AG04450 (cell line): ENCODE data around the gene NHS. TPM values are rescaled to one million over a fixed set of nuclear protein-coding genes. Genes with fewer than 3 reads are reported as not detected.

Experiments used
- CTCF ChIA-PET: fragments of 300-600, 350-600 bp; formaldehyde crosslinking; extraction: SDS; loops from one replicate; lab custom pipeline; 2022; ENCODE audit warnings: antibody characterized with exemption, inconsistent platforms; lab: Charles Lee
- POLR2A ChIA-PET: fragments of 350-600 bp; formaldehyde crosslinking; extraction: SDS; loops from one replicate; lab custom pipeline; 2021; ENCODE audit warnings: antibody characterized with exemption, inconsistent platforms; lab: Yijun Ruan, JAX
- DNase-seq: peaks from one replicate; pipeline ENCODE4 v3.0.0-alpha.2; 2011; ENCODE audit warnings: low read depth, low spot score
- H3K27ac ChIP-seq: one replicate; pipeline ENCODE4 v1.5.1; 2012; ENCODE audit warnings: low read depth, low read length, control low read depth
- H3K27me3 ChIP-seq: one replicate; pipeline ENCODE4 v1.6.0; 2012; ENCODE audit warnings: low read length; ENCODE audit not compliant: control insufficient read depth, insufficient read depth
- H3K4me3 ChIP-seq: 2 replicates; pipeline ENCODE4 v1.5.1; 2011; ENCODE audit warnings: mild to moderate bottlenecking, low read depth, low read length, control low read depth
- H3K9me3 ChIP-seq: 2 replicates; pipeline ENCODE4 v1.5.1; 2012; ENCODE audit warnings: low read length; ENCODE audit not compliant: control insufficient read depth, insufficient read depth
- CTCF ChIP-seq: IDR thresholded peaks from 2 replicates; pipeline ENCODE4 v1.5.1; 2011; ENCODE audit warnings: low read depth, low read length, control low read depth, inconsistent platforms
- polyA plus RNA-seq: library from polyadenylated mRNA; depleted of rRNA; stranded (reverse); fragments of >200 nt; gene quantifications from 2 replicates; pipeline ENCODE4 v1.2.3, GENCODE V29; 2011

NHS gene
- polyA plus RNA-seq, 1 experiment, result 2.0 TPM

GRCh38 chrX:17767734-17768133, 392.7 kb downstream of the NHS start:
- POLR2A ChIA-PET, result no interaction called here
- DNase-seq, result no peak
- no peaks in the 10 kb centered on the region for H3K9me3 ChIP-seq
- TF ChIP-seq CTCF, result no peak
- no peak overlapping the region for H3K27ac ChIP-seq
- CTCF ChIA-PET, result no interaction called here
- H3K27me3 ChIP-seq, result no peaks in the 10 kb centered on the region
- H3K4me3 ChIP-seq, result no peak overlapping the region

GRCh38 chrX:17768997-17769396, 394.0 kb downstream of the NHS start:
- POLR2A ChIA-PET, result no interaction called here
- Histone ChIP-seq H3K27ac (no peak overlapping the region), H3K4me3 (no peak overlapping the region), H3K27me3 (no peaks in the 10 kb centered on the region), H3K9me3 (no peaks in the 10 kb centered on the region)
- no peak for TF ChIP-seq CTCF
- CTCF ChIA-PET, result no interaction called here
- no peak for DNase-seq

GRCh38 chrX:17769701-17770269, 394.8 kb downstream of the NHS start:
- Histone ChIP-seq H3K27ac (no peak overlapping the region), H3K4me3 (no peak overlapping the region), H3K27me3 (no peaks in the 10 kb centered on the region), H3K9me3 (no peaks in the 10 kb centered on the region)
- ChIA-PET POLR2A (no interaction called here), CTCF (no interaction called here)
- DNase-seq, result no peak
- no peak for TF ChIP-seq CTCF

- CTCF ChIA-PET, result no interaction called here
- H3K4me3 ChIP-seq, result no peak overlapping the region
- POLR2A ChIA-PET, result no interaction called here
- H3K9me3 ChIP-seq, result no peaks in the 10 kb centered on the region
- no peaks in the 10 kb centered on the region for H3K27me3 ChIP-seq
- TF ChIP-seq CTCF, result no peak
- DNase-seq, result no peak
- H3K27ac ChIP-seq, result no peak overlapping the region
Measured at GRCh38 chrX:17773221-17773876, 398.3 kb downstream of the NHS start.

- H3K9me3 ChIP-seq, result no peaks in the 10 kb centered on the region
- TF ChIP-seq CTCF, result no peak
- no peaks in the 10 kb centered on the region for H3K27me3 ChIP-seq
- H3K27ac ChIP-seq, result no peak overlapping the region
- no peak for DNase-seq
- H3K4me3 ChIP-seq, result no peak overlapping the region
- ChIA-PET CTCF (no interaction called here), POLR2A (no interaction called here)
Measured at GRCh38 chrX:17774053-17774452, 399.1 kb downstream of the NHS start.
